Skeletal muscle tissue (tissue), 4 donors: ENCODE data around the gene MALT1. TPM values are rescaled to one million over a fixed set of nuclear protein-coding genes. Genes with fewer than 3 reads are reported as not detected.
"Not testable (repeated sequence)": the region's sequence is repeated elsewhere in the genome, so short reads cannot be mapped to it uniquely, and the experiment has no call there.

Source experiments
- H3K27ac ChIP-seq: one replicate; pipeline ENCODE4 v1.7.0; 2013; ENCODE audit warnings: mild to moderate bottlenecking, low read depth, low read length, inconsistent platforms
- H3K27me3 ChIP-seq, 3 donors: one replicate each; pipeline ENCODE4 v1.7.0; 2013; ENCODE audit warnings: low read length in 3 of 3; ENCODE audit not compliant: control insufficient read depth in 3 of 3, insufficient read depth in 3 of 3
- H3K36me3 ChIP-seq, 3 donors: one replicate each; pipeline ENCODE4 v1.7.0; 2013; ENCODE audit warnings: low read length in 3 of 3; ENCODE audit not compliant: control insufficient read depth in 3 of 3, insufficient read depth in 3 of 3
- H3K4me1 ChIP-seq, 3 donors: one replicate each; pipeline ENCODE4 v1.7.0; 2013; ENCODE audit warnings: low read length in 3 of 3, mild to moderate bottlenecking in 3 of 3; ENCODE audit not compliant: control insufficient read depth in 3 of 3, insufficient read depth in 3 of 3
- H3K4me3 ChIP-seq, 3 donors: one replicate each; pipeline ENCODE4 v1.7.0; 2013; ENCODE audit warnings: low read length in 3 of 3
- H3K9ac ChIP-seq, 3 donors: one replicate each; pipeline ENCODE4 v1.7.0; 2013; ENCODE audit warnings: low read length in 3 of 3, mild to moderate bottlenecking in 3 of 3, moderate library complexity in 2 of 3, low read depth in 1 of 3
- H3K9me3 ChIP-seq, 3 donors: one replicate each; pipeline ENCODE4 v1.7.0; 2013; ENCODE audit warnings: low read length in 3 of 3; ENCODE audit not compliant: control insufficient read depth in 3 of 3
- total RNA-seq: library from RNA; depleted of rRNA; stranded (reverse); fragments of >200 nt; gene quantifications from one replicate; pipeline ENCODE4 v1.2.3, GENCODE V29; 2014
- donor health status: Osteomylitis.

MALT1 gene
- total RNA-seq, 1 donor from 2014 or later = 24.0 TPM

- Histone ChIP-seq H3K9me3 (no peaks in the 10 kb centered on the region), H3K4me1 (peaks cover 0 to 3% (median 0%) of the 10 kb centered on the region in 3 donors), H3K36me3 (no peaks in the 10 kb centered on the region), H3K27me3 (no peaks in the 10 kb centered on the region), H3K9ac (no peak overlapping the region), H3K4me3 (no peak overlapping the region), H3K27ac (no peak overlapping the region)
Observed at GRCh38 chr18:58649966-58650816, 21.1 kb upstream of the MALT1 start.

- not testable (repeated sequence) for H3K27me3 ChIP-seq, H3K4me1 ChIP-seq, H3K9me3 ChIP-seq, H3K9ac ChIP-seq, H3K36me3 ChIP-seq, H3K27ac ChIP-seq, H3K4me3 ChIP-seq
Observed at GRCh38 chr18:58650830-58651229, 20.4 kb upstream of the MALT1 start.

GRCh38 chr18:58653144-58653722 lies 18.0 kb upstream of the MALT1 start:
- not testable (repeated sequence) for H3K9me3 ChIP-seq, H3K4me1 ChIP-seq, H3K27ac ChIP-seq, H3K9ac ChIP-seq, H3K27me3 ChIP-seq, H3K4me3 ChIP-seq, H3K36me3 ChIP-seq

- H3K36me3 ChIP-seq = no peaks in the 10 kb centered on the region
- no peaks in the 10 kb centered on the region for H3K9me3 ChIP-seq
- no peak overlapping the region for H3K9ac ChIP-seq
- no peaks in the 10 kb centered on the region for H3K27me3 ChIP-seq
- no peak overlapping the region for H3K4me3 ChIP-seq
- H3K4me1 ChIP-seq = peaks cover 0 to 3% (median 0%) of the 10 kb centered on the region in 3 donors
- H3K27ac ChIP-seq = no peak overlapping the region
Observed at GRCh38 chr18:58653814-58654509, 17.3 kb upstream of the MALT1 start.

GRCh38 chr18:58654896-58655614 lies 16.2 kb upstream of the MALT1 start:
- H3K36me3 ChIP-seq = no peaks in the 10 kb centered on the region
- no peaks in the 10 kb centered on the region for H3K9me3 ChIP-seq
- H3K27ac ChIP-seq = no peak overlapping the region
- no peaks in the 10 kb centered on the region for H3K27me3 ChIP-seq
- H3K4me3 ChIP-seq = no peak overlapping the region
- H3K9ac ChIP-seq = no peak overlapping the region
- H3K4me1 ChIP-seq = peaks cover 0 to 3% (median 0%) of the 10 kb centered on the region in 3 donors

- Histone ChIP-seq H3K4me3 (no peak overlapping the region), H3K4me1 (peaks cover 0 to 2% (median 0%) of the 10 kb centered on the region in 3 donors), H3K27me3 (no peaks in the 10 kb centered on the region), H3K27ac (no peak overlapping the region), H3K9me3 (no peaks in the 10 kb centered on the region), H3K9ac (no peak overlapping the region), H3K36me3 (peaks cover 0 to 7% (median 0%) of the 10 kb centered on the region in 3 donors)
Observed at GRCh38 chr18:58657081-58657480, 14.2 kb upstream of the MALT1 start.

- H3K27me3 ChIP-seq = no peaks in the 10 kb centered on the region
- no peaks in the 10 kb centered on the region for H3K9me3 ChIP-seq
- peaks cover 0 to 2% (median 0%) of the 10 kb centered on the region in 3 donors for H3K4me1 ChIP-seq
- no peak overlapping the region for H3K4me3 ChIP-seq
- H3K27ac ChIP-seq = no peak overlapping the region
- no peak overlapping the region for H3K9ac ChIP-seq
- peaks cover 0 to 7% (median 0%) of the 10 kb centered on the region in 3 donors for H3K36me3 ChIP-seq
Observed at GRCh38 chr18:58657494-58657893, 13.8 kb upstream of the MALT1 start.

- Histone ChIP-seq H3K9ac (no peak overlapping the region), H3K4me3 (no peak overlapping the region), H3K9me3 (no peaks in the 10 kb centered on the region)
Observed at GRCh38 chr18:58659691-58660090, 11.6 kb upstream of the MALT1 start.

GRCh38 chr18:58660915-58661314 lies 10.3 kb upstream of the MALT1 start:
- H3K36me3 ChIP-seq = peaks cover 0 to 7% (median 0%) of the 10 kb centered on the region in 3 donors
- no peaks in the 10 kb centered on the region for H3K9me3 ChIP-seq
- no peak overlapping the region for H3K4me3 ChIP-seq
- H3K4me1 ChIP-seq = peaks cover 0 to 2% (median 0%) of the 10 kb centered on the region in 3 donors
- H3K9ac ChIP-seq = no peak overlapping the region
- no peak overlapping the region for H3K27ac ChIP-seq
- H3K27me3 ChIP-seq = no peaks in the 10 kb centered on the region

More at GRCh38 chr18:58659691-58660090, 11.6 kb upstream of the MALT1 start:
- no peaks in the 10 kb centered on the region for H3K27me3 ChIP-seq
- H3K27ac ChIP-seq = no peak overlapping the region
- H3K36me3 ChIP-seq = peaks cover 0 to 7% (median 0%) of the 10 kb centered on the region in 3 donors
- H3K4me1 ChIP-seq = peaks cover 0 to 2% (median 0%) of the 10 kb centered on the region in 3 donors
